Amygdala (tissue), 56 donors: ENCODE measurements around the gene JAK1.
"Not testable (repeated sequence)": the region's sequence is repeated elsewhere in the genome, so short reads cannot be mapped to it uniquely, and the experiment has no call there.

ENCODE experiments used
- DNase-seq, 56 donors: peaks; one replicate each; lab custom pipeline; 2025; lab: John Stamatoyannopoulos, UW

JAK1 gene

GRCh38 chr1:64817364-64817763, 149.0 kb downstream of the JAK1 start:
- not testable (repeated sequence) for DNase-seq

- DNase-seq: no peak
Observed at GRCh38 chr1:64814427-64814826, 151.9 kb downstream of the JAK1 start.

DNA sequence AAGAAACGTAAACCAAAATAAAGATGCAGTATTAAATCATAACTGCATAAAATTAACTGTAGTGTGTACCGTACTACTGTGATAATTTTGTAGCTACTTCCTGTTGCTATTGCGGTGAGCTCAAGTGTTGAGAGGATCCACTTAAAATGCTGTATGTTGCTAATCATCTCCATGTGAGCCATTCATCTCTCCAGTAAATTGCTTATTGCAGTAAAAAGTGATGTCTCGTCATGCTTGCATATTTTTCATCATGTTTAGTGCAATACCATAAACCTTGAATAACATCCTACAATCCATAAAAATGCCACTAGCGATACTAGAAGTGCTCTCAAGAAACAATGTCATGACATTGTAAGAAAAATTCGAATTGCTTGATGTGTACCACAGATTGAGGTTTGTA, 155.2 kb downstream of the JAK1 start:
- no peak for DNase-seq

- DNase-seq: no peak
Observed at GRCh38 chr1:64810001-64810400, 156.3 kb downstream of the JAK1 start.

DNA sequence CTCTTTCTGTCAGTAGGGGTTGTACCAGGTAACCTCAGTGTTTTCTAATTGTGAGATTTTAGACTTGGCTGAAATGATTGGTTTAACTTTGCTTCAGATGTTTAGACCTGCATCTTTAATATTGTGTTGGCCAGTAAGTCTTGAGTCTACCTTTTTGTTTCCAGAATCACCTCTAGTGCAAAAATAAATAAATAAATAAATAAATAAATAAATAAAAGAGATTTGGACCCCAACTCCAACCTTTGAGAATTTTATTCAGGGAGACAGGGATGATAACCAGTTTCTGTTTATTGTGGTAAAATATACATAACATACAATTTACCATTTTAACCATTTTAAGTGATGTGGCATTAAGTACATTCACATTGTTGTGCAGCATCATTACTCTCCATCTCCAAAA, 157.0 kb downstream of the JAK1 start:
- no peak for DNase-seq

GRCh38 chr1:64801851-64802523, 164.4 kb downstream of the JAK1 start:
- no peak for DNase-seq

GRCh38 chr1:64798872-64799271, 167.5 kb downstream of the JAK1 start:
- no peak for DNase-seq

DNA sequence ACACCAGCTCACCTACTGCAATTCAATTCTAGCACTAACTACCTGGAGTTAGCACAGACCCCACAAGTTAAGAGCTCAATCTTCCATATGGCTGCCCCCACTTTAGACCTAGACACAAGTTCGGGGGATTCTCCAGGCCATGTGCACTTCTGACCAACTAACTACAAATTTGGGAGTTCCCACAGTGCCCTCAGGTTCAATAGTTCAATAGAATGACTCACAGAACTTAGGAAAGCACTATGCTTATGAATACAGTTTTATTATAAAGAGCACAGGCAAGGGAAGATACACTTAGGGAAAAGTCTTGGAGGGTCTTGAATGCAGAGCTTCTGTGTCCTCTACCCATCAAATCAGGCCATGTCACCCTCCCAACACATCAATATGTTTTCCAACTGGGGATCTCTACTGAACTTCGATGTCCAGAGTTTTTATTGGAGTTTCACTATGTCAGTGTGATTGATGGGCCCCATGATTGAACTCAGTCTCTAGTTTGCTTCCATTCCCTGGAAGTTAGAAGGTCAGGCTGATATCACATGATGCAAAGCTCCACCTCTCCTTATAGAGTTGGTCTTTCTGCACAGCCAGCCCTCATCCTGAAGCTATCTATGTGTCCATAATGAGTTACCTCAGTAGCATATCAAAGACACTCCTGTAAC, 175.4 kb downstream of the JAK1 start:
- no peak for DNase-seq
